Smooth muscle cell (in vitro differentiated cells): ENCODE data around the gene ALS2CL. TPM values are rescaled to one million over a fixed set of nuclear protein-coding genes. Genes with fewer than 3 reads are reported as not detected.

ENCODE experiments used
- DNase-seq: peaks from one replicate; lab custom pipeline; 2025; ENCODE audit not compliant: unreplicated experiment; lab: John Stamatoyannopoulos, UW
- H2AFZ ChIP-seq: fragments of 200-600 bp; sonication (generic); 2 replicates; pipeline ENCODE4 v1.6.0; 2016; ENCODE audit warnings: antibody characterized with exemption, low read depth, mild to moderate bottlenecking
- H3F3A ChIP-seq: fragments of 200-600 bp; sonication (generic); 2 replicates; pipeline ENCODE4 v1.6.0; 2017; ENCODE audit warnings: antibody characterized with exemption, low read depth
- H3K27ac ChIP-seq: fragments of 200-600 bp; sonication (generic); 2 replicates; pipeline ENCODE4 v1.5.1; 2016; ENCODE audit warnings: low read depth, mild to moderate bottlenecking
- H3K27me3 ChIP-seq: fragments of 200-600 bp; sonication (generic); 2 replicates; pipeline ENCODE4 v1.6.1; 2016; ENCODE audit warnings: low read depth, mild to moderate bottlenecking
- H3K36me3 ChIP-seq: fragments of 200-600 bp; sonication (generic); 2 replicates; pipeline ENCODE4 v1.5.1; 2016; ENCODE audit warnings: low read depth
- H3K4me1 ChIP-seq: fragments of 200-600 bp; sonication (generic); 2 replicates; pipeline ENCODE4 v1.5.1; 2016; ENCODE audit warnings: low read depth
- H3K4me2 ChIP-seq: fragments of 200-600 bp; sonication (generic); 2 replicates; pipeline ENCODE4 v1.6.0; 2016; ENCODE audit warnings: mild to moderate bottlenecking
- H3K4me3 ChIP-seq: fragments of 200-600 bp; sonication (generic); 2 replicates; pipeline ENCODE4 v1.5.1; 2016; ENCODE audit warnings: mild to moderate bottlenecking
- H3K79me2 ChIP-seq: fragments of 200-600 bp; sonication (generic); 2 replicates; pipeline ENCODE4 v1.6.0; 2016; ENCODE audit warnings: low read depth, mild to moderate bottlenecking
- H3K9ac ChIP-seq: fragments of 200-600 bp; sonication (generic); 2 replicates; pipeline ENCODE4 v1.6.0; 2016; ENCODE audit warnings: low read depth
- H3K9me3 ChIP-seq: fragments of 200-600 bp; sonication (generic); replicated peaks from 2 replicates; pipeline ENCODE4 v1.5.1; 2016; ENCODE audit warnings: low read depth
- H4K20me1 ChIP-seq: fragments of 200-600 bp; sonication (generic); 2 replicates; pipeline ENCODE4 v1.6.0; 2016; ENCODE audit warnings: low read depth
- WGBS: methylation state at CpG from one replicate; pipeline ENCODE4 v1.1.7; 2016; ENCODE audit warnings: low lambda C conversion rate; 5-methylcytosine and 5-hydroxymethylcytosine counted together
- polyA plus RNA-seq: library from polyadenylated mRNA; unstranded; fragments of >200 nt; fragmentation: Nextera tagmentation; extraction: Ambion mirVana; gene quantifications from 2 replicates; pipeline ENCODE4 v1.2.1, GENCODE V29; 2016
- total RNA-seq: library from RNA; depleted of rRNA; stranded (reverse); fragments of >200 nt; gene quantifications from 2 replicates; pipeline ENCODE4 v1.2.3, GENCODE V29; 2014
- TF ChIP-seq, protein P1 (sequence below): fragments of 200-600 bp; sonication (generic); IDR thresholded peaks from 2 replicates; pipeline ENCODE4 v1.5.1; 2017; ENCODE audit warnings: borderline replicate concordance, mild to moderate bottlenecking, antibody characterized with exemption; ENCODE audit not compliant: insufficient read depth, poor library complexity, severe bottlenecking

Gene ALS2CL
- total and polyA plus RNA-seq, 2 experiments from 2014 or later: 8.5 to 9.4 TPM

DNA sequence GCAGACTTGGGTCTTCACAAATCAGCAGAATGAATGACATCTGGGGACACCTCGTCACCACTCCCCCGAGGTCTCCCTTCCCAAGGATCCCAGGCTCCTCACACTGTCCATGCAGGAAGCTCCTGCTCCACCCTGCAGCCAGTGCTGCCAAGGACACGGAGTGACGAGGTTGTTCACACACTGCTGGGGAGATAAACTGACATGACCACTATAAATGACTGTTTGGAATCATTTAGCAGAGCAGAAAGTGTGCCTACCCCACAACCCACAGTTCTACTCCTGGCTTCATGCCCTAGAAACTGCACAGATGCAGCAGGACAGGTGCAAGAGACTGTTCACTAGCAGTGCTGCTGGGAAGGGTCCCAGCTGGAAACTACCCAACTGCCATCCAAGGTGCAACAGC lies 43.9 kb upstream of the ALS2CL start:
- Histone ChIP-seq H3K27ac (no peak overlapping the region), H3K9me3 (no peaks in the 10 kb centered on the region), H3K27me3 (no peaks in the 10 kb centered on the region), H2AFZ (no peak overlapping the region), H4K20me1 (no peaks in the 10 kb centered on the region), H3K79me2 (no peaks in the 10 kb centered on the region), H3K36me3 (no peaks in the 10 kb centered on the region), H3F3A (no peaks in the 10 kb centered on the region), H3K4me2 (no peak overlapping the region), H3K4me1 (no peaks in the 10 kb centered on the region), H3K9ac (no peak overlapping the region), H3K4me3 (no peak overlapping the region)
- TF ChIP-seq, protein P1, sequence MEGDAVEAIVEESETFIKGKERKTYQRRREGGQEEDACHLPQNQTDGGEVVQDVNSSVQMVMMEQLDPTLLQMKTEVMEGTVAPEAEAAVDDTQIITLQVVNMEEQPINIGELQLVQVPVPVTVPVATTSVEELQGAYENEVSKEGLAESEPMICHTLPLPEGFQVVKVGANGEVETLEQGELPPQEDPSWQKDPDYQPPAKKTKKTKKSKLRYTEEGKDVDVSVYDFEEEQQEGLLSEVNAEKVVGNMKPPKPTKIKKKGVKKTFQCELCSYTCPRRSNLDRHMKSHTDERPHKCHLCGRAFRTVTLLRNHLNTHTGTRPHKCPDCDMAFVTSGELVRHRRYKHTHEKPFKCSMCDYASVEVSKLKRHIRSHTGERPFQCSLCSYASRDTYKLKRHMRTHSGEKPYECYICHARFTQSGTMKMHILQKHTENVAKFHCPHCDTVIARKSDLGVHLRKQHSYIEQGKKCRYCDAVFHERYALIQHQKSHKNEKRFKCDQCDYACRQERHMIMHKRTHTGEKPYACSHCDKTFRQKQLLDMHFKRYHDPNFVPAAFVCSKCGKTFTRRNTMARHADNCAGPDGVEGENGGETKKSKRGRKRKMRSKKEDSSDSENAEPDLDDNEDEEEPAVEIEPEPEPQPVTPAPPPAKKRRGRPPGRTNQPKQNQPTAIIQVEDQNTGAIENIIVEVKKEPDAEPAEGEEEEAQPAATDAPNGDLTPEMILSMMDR: no peak
- no peak for DNase-seq
- WGBS: 82% methylated on average over 4 of the region's 4 CpGs

DNA sequence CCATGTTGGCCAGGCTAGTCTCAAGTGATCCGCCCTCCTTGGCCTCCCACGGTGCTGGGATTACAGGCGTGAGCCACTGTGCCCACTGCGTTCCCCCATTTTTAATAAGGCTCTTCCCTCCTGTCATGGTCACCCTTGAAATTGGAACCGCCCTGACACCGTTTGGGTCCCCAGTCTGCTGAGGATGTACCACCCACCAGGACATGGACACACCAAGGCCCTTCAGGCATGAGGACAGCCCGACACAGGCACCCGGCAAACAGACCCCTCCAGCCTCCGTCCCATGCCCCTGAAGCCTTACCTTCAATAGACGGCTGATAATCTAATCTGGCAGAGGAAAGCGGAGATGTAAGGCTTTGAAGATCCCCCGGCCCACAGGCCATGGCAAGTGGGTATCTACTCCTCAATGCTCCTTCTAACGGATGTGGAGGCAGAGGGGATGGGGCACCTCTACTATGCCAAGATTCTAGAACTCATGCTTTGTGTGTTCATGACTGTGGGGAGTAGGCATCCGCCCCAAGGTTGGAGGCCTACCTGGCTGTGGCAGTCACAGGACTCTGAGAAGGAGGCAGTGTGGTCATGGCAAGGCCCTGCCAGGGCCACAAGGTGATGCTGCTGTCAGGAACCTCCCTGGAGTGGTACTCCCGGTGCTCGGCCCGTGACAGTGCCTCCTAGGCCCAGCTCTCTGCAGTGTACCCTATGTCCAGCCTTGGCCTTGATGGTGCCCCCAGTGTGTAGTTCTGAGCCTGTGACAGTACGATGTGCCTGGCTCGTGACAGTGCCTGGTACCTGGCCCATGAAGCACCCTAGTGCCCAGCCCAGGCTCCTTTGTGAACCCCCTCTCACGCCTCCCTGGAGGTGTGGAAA lies 42.8 kb upstream of the ALS2CL start:
- H3K27me3 ChIP-seq: no peaks in the 10 kb centered on the region
- H3K27ac ChIP-seq: no peak overlapping the region
- TF ChIP-seq, protein P1: no peak
- H3K9ac ChIP-seq: no peak overlapping the region
- no peak for DNase-seq
- WGBS: 92% methylated on average over 20 of the region's 20 CpGs
- no peaks in the 10 kb centered on the region for H4K20me1 ChIP-seq
- no peaks in the 10 kb centered on the region for H3K4me1 ChIP-seq
- H2AFZ ChIP-seq: no peak overlapping the region
- H3K36me3 ChIP-seq: no peaks in the 10 kb centered on the region
- H3K4me2 ChIP-seq: no peak overlapping the region
- H3K9me3 ChIP-seq: no peaks in the 10 kb centered on the region
- no peaks in the 10 kb centered on the region for H3K79me2 ChIP-seq
- no peak overlapping the region for H3K4me3 ChIP-seq
- H3F3A ChIP-seq: no peaks in the 10 kb centered on the region

DNA sequence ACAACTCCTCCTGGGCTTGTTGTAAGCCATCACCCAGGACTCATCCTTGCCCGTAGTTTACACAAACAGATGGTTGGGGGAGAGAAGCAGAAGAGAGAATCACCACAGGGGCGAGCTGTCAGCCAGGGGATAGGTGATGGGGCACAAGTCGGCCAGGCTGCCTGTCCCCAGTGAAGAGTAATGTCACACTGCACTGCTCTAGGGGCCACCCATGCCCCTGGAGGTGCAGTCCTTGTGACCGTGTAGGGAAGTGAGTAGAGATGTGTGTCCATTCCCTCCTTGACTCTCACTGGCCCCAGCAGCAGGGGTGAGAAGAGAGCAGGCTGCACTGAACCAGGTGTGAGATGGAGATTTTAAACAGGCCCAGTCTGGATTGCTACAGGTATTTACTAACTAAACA lies 41.3 kb upstream of the ALS2CL start:
- TF ChIP-seq, protein P1: no peak
- no peaks in the 10 kb centered on the region for H3K4me1 ChIP-seq
- no peak overlapping the region for H3K9ac ChIP-seq
- no peak overlapping the region for H2AFZ ChIP-seq
- no peaks in the 10 kb centered on the region for H3K9me3 ChIP-seq
- H4K20me1 ChIP-seq: no peaks in the 10 kb centered on the region
- H3K36me3 ChIP-seq: no peaks in the 10 kb centered on the region
- no peak for DNase-seq
- H3K79me2 ChIP-seq: no peaks in the 10 kb centered on the region
- H3K27ac ChIP-seq: no peak overlapping the region
- 81% methylated on average over 4 of the region's 4 CpGs for WGBS
- H3F3A ChIP-seq: no peaks in the 10 kb centered on the region
- H3K4me2 ChIP-seq: no peak overlapping the region
- no peak overlapping the region for H3K4me3 ChIP-seq
- H3K27me3 ChIP-seq: no peaks in the 10 kb centered on the region
